DMS53 treated with DMSO at 0.1 percent for 48 hours (cell line): Measurements from ENCODE around the gene RHBDL1.

Experiments used
- DNase-seq: peaks from one replicate; lab custom pipeline; 2025; ENCODE audit not compliant: unreplicated experiment; lab: John Stamatoyannopoulos, UW

Gene RHBDL1

GRCh38 chr16:704552-705380, 29.3 kb downstream of the RHBDL1 start:
- no peak for DNase-seq

DNA sequence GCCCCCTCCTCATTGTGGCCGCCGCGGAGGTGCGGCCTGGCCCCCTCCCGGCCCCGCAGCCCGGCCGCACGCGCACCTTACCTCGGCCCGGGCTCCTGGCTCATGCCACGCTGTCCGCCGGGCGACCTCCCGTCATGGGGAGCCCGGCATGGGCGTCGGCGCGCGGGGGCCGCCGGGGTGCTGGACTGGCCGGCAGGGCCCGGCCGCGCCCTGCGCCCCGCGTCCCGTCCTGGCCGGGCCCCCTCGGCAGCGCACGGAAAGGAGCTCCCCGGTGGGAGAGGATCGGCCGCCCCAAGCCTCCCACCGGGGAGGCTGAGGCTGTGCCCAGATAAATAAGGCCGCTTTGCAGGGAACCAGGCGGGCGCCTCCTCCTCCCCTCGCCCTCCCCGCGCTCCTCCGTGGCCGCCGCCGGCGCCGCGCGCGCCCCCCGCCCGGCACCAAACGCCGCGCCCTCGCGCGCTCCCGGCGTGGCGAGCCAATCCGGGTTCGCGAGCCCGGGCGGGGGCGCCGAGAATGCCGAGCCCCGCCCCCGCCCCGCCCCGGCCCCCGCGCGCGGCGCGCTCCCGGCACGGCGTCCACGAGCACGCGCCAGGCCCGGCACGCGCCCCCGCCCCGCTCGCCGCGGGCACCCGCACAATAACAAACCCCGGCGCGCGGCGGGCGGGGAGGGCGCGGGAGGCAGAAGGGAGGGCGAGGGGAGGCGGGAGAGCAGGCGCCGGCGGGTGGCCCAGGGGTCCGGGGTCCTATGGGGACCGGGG, 30.1 kb downstream of the RHBDL1 start, which contains the start of gene FBXL16:
TSS of gene FBXL16 (minus strand) at position 371 of the 758 bp plus-strand sequence. CDS start 8,396 bp downstream, outside the sequence.
- no peak for DNase-seq

DNA sequence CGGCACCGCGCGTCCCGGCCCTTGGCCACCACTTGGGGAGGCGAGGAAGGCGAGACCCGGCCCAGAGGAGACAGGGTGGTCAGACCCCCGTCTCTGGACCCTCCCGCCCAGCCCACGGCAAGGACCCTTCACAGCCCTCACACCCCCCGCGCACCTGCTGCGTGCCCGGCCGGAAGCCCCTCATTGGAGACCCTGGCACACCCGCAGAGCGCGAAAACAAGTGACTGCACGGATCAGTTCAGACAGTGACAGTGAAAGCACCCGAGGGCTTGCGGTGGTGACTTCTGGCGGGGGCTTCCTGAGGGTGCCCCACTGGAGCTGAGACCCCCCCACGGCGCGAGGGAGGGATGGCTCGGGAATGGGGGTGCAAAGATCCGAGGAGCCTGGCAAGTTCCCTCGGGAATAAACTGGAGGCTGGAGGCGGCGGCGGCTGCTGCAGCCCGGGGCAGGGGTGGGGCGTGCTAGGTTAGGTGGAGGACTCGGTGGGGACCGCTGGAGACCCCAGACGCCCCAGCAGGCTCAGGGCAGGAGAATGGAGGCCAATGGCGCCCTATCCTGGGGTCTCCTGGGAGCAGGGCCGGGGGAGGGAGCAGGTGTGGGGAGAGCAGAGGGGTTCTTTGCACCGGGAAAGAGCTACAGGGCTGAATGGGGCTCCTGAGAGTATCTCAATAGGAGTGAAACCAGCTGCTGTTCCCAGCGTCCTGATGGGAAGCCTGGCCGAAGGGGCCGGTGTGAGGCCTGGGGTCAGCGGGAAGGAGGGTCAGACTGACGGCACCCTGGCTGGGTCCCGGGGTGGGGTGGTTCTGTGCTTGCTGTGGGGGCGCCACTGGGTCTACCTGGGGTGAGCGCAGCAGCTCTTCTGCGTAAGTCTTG, 31.0 kb downstream of the RHBDL1 start:
- DNase-seq: peak; percentile 18

- no peak for DNase-seq
Observed at GRCh38 chr16:707062-707538, 31.6 kb downstream of the RHBDL1 start.

- DNase-seq: no peak
Observed at GRCh38 chr16:708019-708418, 32.5 kb downstream of the RHBDL1 start.

DNA sequence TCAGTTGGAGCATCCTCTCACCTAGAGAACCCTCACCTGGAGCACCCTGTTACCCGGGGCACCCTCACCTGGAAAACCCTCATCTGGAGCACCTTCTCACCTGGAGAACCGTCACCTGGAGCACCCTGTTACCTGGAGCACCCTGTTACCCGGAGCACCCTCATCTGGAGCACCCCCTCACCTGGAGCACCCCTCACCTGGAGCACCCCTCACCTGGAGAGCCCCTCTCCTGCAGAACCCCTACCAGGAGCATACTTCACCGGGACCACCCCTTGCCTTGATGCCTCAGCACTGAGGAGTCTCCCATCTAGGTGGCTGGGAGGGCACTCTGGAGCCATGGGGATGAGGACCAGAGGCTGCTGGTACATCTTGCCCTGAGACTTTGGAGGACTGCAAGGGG, 33.5 kb downstream of the RHBDL1 start:
- no peak for DNase-seq

GRCh38 chr16:709566-710499, 34.4 kb downstream of the RHBDL1 start:
- peak; percentile 45 for DNase-seq

DNA sequence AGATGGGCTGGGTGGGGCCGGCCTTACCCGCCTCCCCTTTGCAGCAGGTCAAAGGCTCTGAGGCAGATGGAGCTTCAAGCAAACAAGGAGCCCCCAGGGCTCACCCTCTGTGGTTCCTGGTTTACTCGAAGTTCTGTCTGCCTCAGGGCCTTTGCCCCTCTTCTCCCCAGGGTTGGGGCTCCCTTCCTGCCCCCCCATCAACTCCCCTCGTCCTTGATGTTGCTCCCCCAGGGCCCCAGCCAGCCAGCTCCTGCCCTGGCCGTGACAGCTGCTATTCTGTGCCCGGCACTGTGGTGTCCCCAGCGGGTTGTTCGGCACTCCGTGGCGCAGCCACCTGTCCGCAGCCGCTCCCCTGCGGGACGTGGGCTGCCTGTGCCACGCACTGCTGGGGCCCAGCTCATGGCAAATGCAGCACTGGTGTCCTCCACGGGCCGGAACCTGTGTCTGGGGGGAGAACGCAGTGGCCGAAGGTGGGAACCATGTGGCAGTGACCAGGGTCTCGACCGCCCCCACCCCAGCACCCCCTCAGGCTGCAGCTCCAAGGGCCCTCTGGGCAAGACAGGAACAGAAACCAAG, 35.1 kb downstream of the RHBDL1 start:
- no peak for DNase-seq

DNA sequence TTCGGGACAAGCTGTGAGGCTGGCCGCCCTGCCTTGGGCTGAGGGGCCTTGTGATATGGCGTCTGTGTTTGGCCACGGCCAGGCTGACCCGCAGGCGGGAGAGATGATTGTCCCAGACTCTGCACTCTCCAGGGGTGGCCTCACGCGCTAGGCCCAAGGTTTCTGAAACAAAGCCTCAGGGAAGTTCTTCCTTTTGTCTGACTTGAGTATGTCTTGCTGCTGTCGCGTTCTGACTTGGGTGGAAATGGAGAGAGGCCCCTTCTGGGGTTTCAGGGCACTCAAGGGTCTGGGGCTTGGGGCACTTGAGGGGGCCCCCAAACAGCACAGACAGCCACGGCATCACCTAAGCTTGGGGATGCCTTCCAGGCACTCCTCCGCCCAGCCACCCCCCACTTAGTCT, 35.6 kb downstream of the RHBDL1 start:
- no peak for DNase-seq

DNA sequence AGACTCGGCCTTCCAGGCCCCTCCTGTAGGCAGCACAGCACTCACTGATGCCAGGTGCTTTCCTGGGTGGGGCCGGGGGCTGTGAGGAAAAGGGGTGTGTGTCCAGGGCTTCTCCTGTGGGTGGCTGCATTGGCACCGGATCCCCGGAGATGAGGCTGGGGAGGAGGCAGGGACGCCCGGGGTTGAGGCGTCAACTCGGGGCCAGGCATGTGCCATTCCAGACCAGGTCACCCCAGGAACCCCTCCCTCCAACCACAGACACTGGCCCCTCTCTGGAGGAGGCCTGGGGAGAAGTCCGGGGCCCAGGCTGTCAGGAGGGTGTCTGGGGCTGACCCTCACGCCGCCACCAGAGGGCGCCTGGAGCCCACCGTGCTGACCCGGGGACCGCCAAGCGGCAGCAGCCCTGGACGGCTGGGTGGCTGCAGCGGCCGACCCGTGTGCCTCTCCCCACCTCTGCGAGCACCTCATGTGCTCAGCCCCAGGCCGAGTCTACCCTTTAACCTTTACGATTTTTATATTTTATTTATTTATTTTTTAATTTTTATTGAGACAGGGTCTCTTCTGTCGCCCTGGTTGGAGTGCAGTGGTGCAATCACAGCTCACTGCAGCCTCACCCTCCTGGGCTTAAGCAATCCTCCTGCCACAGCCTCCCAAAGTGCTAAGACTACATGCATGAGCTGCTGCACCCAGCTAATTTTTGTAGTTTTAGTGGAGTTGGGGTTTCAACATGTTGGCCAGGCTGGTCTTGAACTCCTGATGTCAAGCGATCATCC, 36.3 kb downstream of the RHBDL1 start:
- DNase-seq: peak; percentile 34

DNA sequence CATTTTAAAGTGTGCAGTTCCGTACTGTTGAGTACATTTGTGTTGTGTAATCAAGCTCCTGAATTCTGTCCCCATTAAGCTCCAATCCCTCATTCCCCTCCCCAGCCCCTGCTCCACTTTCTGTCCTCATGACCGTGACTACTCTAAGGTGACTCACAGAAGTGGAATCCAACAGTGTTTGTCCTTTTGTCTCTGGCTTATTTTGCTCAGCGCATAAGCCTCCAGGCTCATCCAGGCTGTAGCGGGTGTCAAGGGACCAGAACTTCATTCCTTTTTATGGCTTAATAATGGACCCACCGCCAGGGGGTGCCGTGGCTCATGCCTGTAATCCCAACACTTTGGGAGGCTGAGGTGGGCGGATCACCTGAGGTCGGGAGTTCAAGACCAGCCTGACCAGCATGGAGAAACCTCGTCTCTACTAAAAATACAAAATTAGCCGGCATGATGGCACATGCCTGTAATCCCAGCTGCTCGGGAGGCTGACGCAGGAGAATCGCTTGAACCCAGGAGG, 37.3 kb downstream of the RHBDL1 start:
- DNase-seq: peak; percentile 66

GRCh38 chr16:714079-714478, 38.6 kb downstream of the RHBDL1 start:
- DNase-seq: no peak

- DNase-seq: peak; percentile 42
Observed at GRCh38 chr16:714558-715476, 39.3 kb downstream of the RHBDL1 start, which contains the start of gene METRN. Gene METRN, plus strand, starts transcription at chr16:715118. Its CDS starts 172 bp downstream, at chr16:715290.

DNA sequence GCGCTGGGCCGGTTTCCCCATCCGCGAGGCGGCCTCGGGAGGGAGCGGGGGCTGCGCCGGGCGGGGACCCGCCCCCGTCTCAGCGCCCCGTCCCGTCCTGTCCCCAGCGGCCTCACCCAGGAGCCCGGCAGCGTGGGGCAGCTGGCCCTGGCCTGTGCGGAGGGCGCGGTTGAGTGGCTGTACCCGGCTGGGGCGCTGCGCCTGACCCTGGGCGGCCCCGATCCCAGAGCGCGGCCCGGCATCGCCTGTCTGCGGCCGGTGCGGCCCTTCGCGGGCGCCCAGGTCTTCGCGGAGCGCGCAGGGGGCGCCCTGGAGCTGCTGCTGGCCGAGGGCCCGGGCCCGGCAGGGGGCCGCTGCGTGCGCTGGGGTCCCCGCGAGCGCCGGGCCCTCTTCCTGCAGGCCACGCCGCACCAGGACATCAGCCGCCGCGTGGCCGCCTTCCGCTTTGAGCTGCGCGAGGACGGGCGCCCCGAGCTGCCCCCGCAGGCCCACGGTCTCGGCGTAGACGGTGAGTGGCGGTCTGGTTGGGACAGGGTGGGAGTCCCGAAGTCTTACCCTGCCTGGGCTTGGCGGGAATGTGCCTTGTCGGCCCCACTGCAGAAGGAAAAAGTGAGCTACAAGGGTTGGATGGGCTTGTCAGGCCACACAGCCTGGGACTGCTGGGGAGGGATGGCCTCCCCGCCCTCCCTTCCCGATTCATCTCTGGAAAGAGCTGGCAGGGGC, 40.2 kb downstream of the RHBDL1 start:
- no peak for DNase-seq

DNA sequence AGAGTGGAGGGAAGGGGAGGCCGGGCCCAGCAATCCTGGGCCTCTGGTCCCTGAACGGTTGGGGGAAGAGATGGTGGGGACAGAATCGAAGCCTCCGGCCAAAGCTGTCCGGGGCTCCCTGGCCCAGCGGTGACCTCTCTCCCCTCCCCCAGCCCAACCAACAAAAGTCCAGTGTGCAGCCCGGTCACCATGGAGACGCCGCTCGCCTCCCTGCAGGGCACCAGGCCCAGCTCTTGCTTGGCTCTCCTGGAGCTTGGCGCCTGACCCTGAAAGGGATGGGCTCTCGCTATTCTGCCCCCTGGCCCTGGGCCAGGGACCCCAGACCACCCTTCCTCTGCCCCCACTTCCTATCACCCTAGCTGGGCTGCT, 40.7 kb downstream of the RHBDL1 start:
- no peak for DNase-seq

GRCh38 chr16:716768-717325, 41.4 kb downstream of the RHBDL1 start:
- DNase-seq: no peak
